Right lobe of liver (tissue), 6 donors: ENCODE data around the gene MROH7. TPM values are rescaled to one million over a fixed set of nuclear protein-coding genes. Genes with fewer than 3 reads are reported as not detected.

Experiments
- ATAC-seq, 4 donors: fragments of 200-7000 bp; cut with Tn5 transposase; one replicate each; pipeline ENCODE4 v1.9.1; 2020; ENCODE audit warnings: mild to moderate bottlenecking in 4 of 4, moderate library complexity in 4 of 4
- DNase-seq, 3 donors: peaks; one replicate each; pipeline ENCODE4 v3.0.0-alpha.2; 2020
- H3K27ac ChIP-seq, 3 donors: fragments of 200-600 bp; one replicate each; pipeline ENCODE4 v1.8.0; 2022
- H3K27me3 ChIP-seq, 2 donors: fragments of 200-600 bp; one replicate each; pipeline ENCODE4 v1.8.0; 2022
- H3K36me3 ChIP-seq, 4 donors: fragments of 200-600 bp; sonication (generic) in 1 of 4; one replicate each; pipeline versions ENCODE4 v1.5.1 to v1.8.0; 2017 to 2022; ENCODE audit warnings: control low read depth in 1 of 4
- H3K4me1 ChIP-seq, 4 donors: fragments of 200-600 bp; sonication (generic) in 1 of 4; one replicate each; pipeline versions ENCODE4 v1.5.1 to v1.8.0; 2017 to 2022; ENCODE audit warnings: control low read depth in 1 of 4
- H3K4me3 ChIP-seq, 3 donors: fragments of 200-600 bp; one replicate each; pipeline ENCODE4 v1.8.0; 2022
- H3K9me3 ChIP-seq, 4 donors: fragments of 200-600 bp; sonication (generic) in 1 of 4; one replicate each; pipeline versions ENCODE4 v1.5.1 to v1.8.0; 2017 to 2022; ENCODE audit warnings: control low read depth in 1 of 4
- CTCF ChIP-seq, 4 donors: fragments of 200-600 bp in 3 of 4; fragments of 450-650 bp in 1 of 4; IDR thresholded peaks; one replicate each; pipeline versions ENCODE4 v1.5.1 to v1.8.0; 2016 to 2022; ENCODE audit warnings: antibody characterized with exemption in 4 of 4, mild to moderate bottlenecking in 2 of 4
- POLR2A ChIP-seq: fragments of 450-650 bp; IDR thresholded peaks from one replicate; pipeline ENCODE4 v1.6.1; 2017; ENCODE audit warnings: antibody characterized with exemption, mild to moderate bottlenecking
- WGBS: methylation state at CpG from one replicate; pipeline ENCODE4 v1.1.6; 2018; ENCODE audit warnings: low coverage, low lambda C conversion rate; ENCODE audit not compliant: insufficient coverage; ENCODE audit errors: missing lambda C conversion rate; 5-methylcytosine and 5-hydroxymethylcytosine counted together
- intact Hi-C, 2 donors: fragments of 100-400 bp; cut with DNase I; formaldehyde crosslinking; loops; one replicate each; pipeline versions ENCODE4 v1.11.2 to v1.14.1; 2022
- long read RNA-seq: library from polyadenylated mRNA; unstranded; transcript quantifications from one replicate; pipeline ENCODE4 v2.0.0, GENCODE V29; 2019
- total RNA-seq, 6 experiments: library from RNA; depleted of rRNA in 2 of 6; stranded (reverse); fragments of >200 nt in 2 of 6; fragmentation: NEBNext Ultra II Directional in 3 of 6; extraction: Animal tissue kit (Norgen Biotek cat#: 25700) in 3 of 6; gene quantifications; one replicate each; pipeline versions ENCODE4 v1.1.0 to v1.2.4, GENCODE V29; 2016 to 2023
- donor health status: DM: no; HTN: yes; CAD: no.
- donor health status: DM: no; HTN: no; CAD: no.
- donor health status: DM: no; HTN: no; CAD: no.
- donor health status: DM: no; HTN: yes; CAD: no.
- donor health status: DM: no; HTN: yes; CAD: no.

Gene MROH7
- 1 to 10 TPM in 3 of 6 experiments, under 1 TPM in 3; 0.37 to 3.1 (median 1.2) TPM for total RNA-seq
- long read RNA-seq, result 0 reads

GRCh38 chr1:54640863-54641836 lies at the start of gene MROH7:
TSS of gene MROH7 (plus strand) at chr1:54641786. CDS start at chr1:54652927, 11,141 bp downstream.
- H3K27ac ChIP-seq, result no peak within 1 kb of the TSS
- intact Hi-C loops, result no loop called here
- H3K27me3 ChIP-seq, result no peaks in the 10 kb centered on the region
- ATAC-seq, result no peak
- no peak within 1 kb of the TSS for H3K4me3 ChIP-seq
- peaks cover 0 to 3% (median 0%) of the 10 kb centered on the region in 4 donors for H3K4me1 ChIP-seq
- DNase-seq, result no peak
- TF ChIP-seq CTCF (IDR thresholded peaks at IDR 0.05), result no peak
- no peak for TF ChIP-seq POLR2A
- H3K9me3 ChIP-seq, result peaks cover 0 to 7% (median 0%) of the 10 kb centered on the region in 4 donors
- no peaks in the 10 kb centered on the region for H3K36me3 ChIP-seq
- 51% methylated on average over 6 of the region's 8 CpGs for WGBS

GRCh38 chr1:54593571-54594160 lies 47.9 kb upstream of the MROH7 start:
- Histone ChIP-seq H3K9me3 (no peaks in the 10 kb centered on the region), H3K27me3 (no peaks in the 10 kb centered on the region), H3K4me3 (no peak overlapping the region), H3K27ac (no peak overlapping the region), H3K4me1 (peaks cover 0 to 17% (median 3%) of the 10 kb centered on the region in 4 donors), H3K36me3 (no peaks in the 10 kb centered on the region)
- intact Hi-C loops, result no loop called here
- no peak for ATAC-seq
- no peak for DNase-seq
- WGBS, result 36% methylated on average over 1 of the region's 10 CpGs
- no peak for TF ChIP-seq CTCF (IDR thresholded peaks at IDR 0.05)
- TF ChIP-seq POLR2A, result no peak

- no peak overlapping the region for H3K27ac ChIP-seq
- no peaks in the 10 kb centered on the region for H3K36me3 ChIP-seq
- WGBS, result no CpG with 5 or more reads among the region's 16 CpGs
- intact Hi-C loops, result no loop called here
- peaks cover 0 to 17% (median 3%) of the 10 kb centered on the region in 4 donors for H3K4me1 ChIP-seq
- no peaks in the 10 kb centered on the region for H3K9me3 ChIP-seq
- no peaks in the 10 kb centered on the region for H3K27me3 ChIP-seq
- no peak for ATAC-seq
- TF ChIP-seq POLR2A, result no peak
- TF ChIP-seq CTCF (IDR thresholded peaks at IDR 0.05), result no peak
- no peak overlapping the region for H3K4me3 ChIP-seq
- no peak for DNase-seq
These were observed 47.1 kb upstream of the MROH7 start for GRCh38 chr1:54594463-54594862.

- Histone ChIP-seq H3K4me1 (peaks cover 0 to 2% (median 0%) of the 10 kb centered on the region in 4 donors), H3K36me3 (no peaks in the 10 kb centered on the region), H3K4me3 (no peak overlapping the region), H3K9me3 (no peaks in the 10 kb centered on the region), H3K27ac (no peak overlapping the region), H3K27me3 (no peaks in the 10 kb centered on the region)
- TF ChIP-seq POLR2A (no peak), CTCF (IDR thresholded peaks at IDR 0.05) (no peak)
- DNase-seq (no peak), ATAC-seq (no peak)
- 44% methylated on average over 1 of the region's 3 CpGs for WGBS
- intact Hi-C loops, result no loop called here
These were observed 45.6 kb upstream of the MROH7 start for GRCh38 chr1:54595956-54596498.
